Panc1 (cell line): ENCODE measurements around the gene SNRNP25. TPM values are rescaled to one million over a fixed set of nuclear protein-coding genes. Genes with fewer than 3 reads are reported as not detected.

Source experiments
- ATAC-seq: fragments of 200-7000 bp; cut with Tn5 transposase; 2 replicates; pipeline ENCODE4 v1.9.1; 2020; ENCODE audit warnings: mild to moderate bottlenecking, moderate library complexity
- BruUV-seq: library from RNA; stranded (reverse); fragments of 400-500 nt; replicated peaks from 2 replicates; lab custom pipeline; 2021; lab: Mats Ljungman, UMichigan
- CTCF ChIA-PET: fragments of 300-600 bp; sonication (Branson Sonifier 250); formaldehyde crosslinking; loops from one replicate; lab custom pipeline; 2022; ENCODE audit warnings: antibody characterized with exemption; lab: Charles Lee
- POLR2A ChIA-PET: fragments of 300-600 bp; sonication (Branson Sonifier 250); formaldehyde crosslinking; loops from one replicate; lab custom pipeline; 2022; ENCODE audit warnings: antibody characterized with exemption; lab: Charles Lee
- DNase-seq: peaks from one replicate; pipeline ENCODE4 v3.0.0-alpha.2; 2010; ENCODE audit warnings: low read depth, low spot score
- H3K27ac ChIP-seq: 2 replicates; pipeline ENCODE4 v1.5.1; 2011; ENCODE audit warnings: mild to moderate bottlenecking, low read length, inconsistent platforms
- H3K27me3 ChIP-seq: fragments of 200-500 bp; sonication (Bioruptor generic); 2 replicates; pipeline ENCODE4 v1.6.0; 2014; ENCODE audit warnings: low read length, inconsistent platforms; ENCODE audit not compliant: control insufficient read depth, insufficient read depth
- H3K36me3 ChIP-seq: fragments of 200-500 bp; sonication (Bioruptor generic); 2 replicates; pipeline ENCODE4 v1.5.1; 2014; ENCODE audit warnings: inconsistent platforms, mild to moderate bottlenecking, low read length, moderate library complexity; ENCODE audit not compliant: control insufficient read depth, insufficient read depth
- H3K4me1 ChIP-seq: 2 replicates; pipeline ENCODE4 v1.5.1; 2011; ENCODE audit warnings: inconsistent platforms, mild to moderate bottlenecking, low read length, moderate library complexity; ENCODE audit not compliant: control insufficient read depth, insufficient read depth
- H3K4me3 ChIP-seq, 2 experiments: 2 replicates each; pipeline ENCODE4 v1.5.1; 2011 to 2012; ENCODE audit warnings: low read depth in 2 of 2, low read length in 2 of 2, mild to moderate bottlenecking in 2 of 2, inconsistent platforms in 1 of 2, moderate library complexity in 1 of 2
- H3K9me3 ChIP-seq: fragments of 200-500 bp; sonication (Bioruptor generic); 2 replicates; pipeline ENCODE4 v1.5.1; 2014; ENCODE audit warnings: low read depth, mild to moderate bottlenecking, inconsistent platforms, low read length, moderate library complexity; ENCODE audit not compliant: control insufficient read depth, insufficient read depth
- POLR2AphosphoS5 ChIP-seq: IDR thresholded peaks from 2 replicates; pipeline ENCODE4 v1.6.1; 2012; ENCODE audit warnings: mild to moderate bottlenecking, low read depth, low read length, moderate library complexity
- REST ChIP-seq, 2 experiments: IDR thresholded peaks; 2 replicates each; pipeline ENCODE4 v1.6.1; 2011 to 2012; ENCODE audit warnings: low read depth in 2 of 2, control low read depth in 1 of 2, low read length in 1 of 2, mild to moderate bottlenecking in 1 of 2, moderate library complexity in 1 of 2; ENCODE audit not compliant: insufficient read depth in 1 of 2
- SIN3A ChIP-seq: IDR thresholded peaks from 2 replicates; pipeline ENCODE4 v1.6.1; 2012; ENCODE audit warnings: low read depth, mild to moderate bottlenecking, low read length, moderate library complexity, borderline replicate concordance; ENCODE audit not compliant: insufficient read depth
- TCF7L2 ChIP-seq: IDR thresholded peaks from 2 replicates; pipeline ENCODE4 v1.6.1; 2011; ENCODE audit warnings: mild to moderate bottlenecking, low read depth, low read length, inconsistent platforms
- in situ Hi-C: cut with HindIII; loops from 2 replicates; pipeline ENCODE4 v1.10.0; 2016; ENCODE audit warnings: low sequenced_read_pairs, low pct_unique_long_range_greater_than_20kb
- intact Hi-C: fragments of 100-400 bp; cut with micrococcal nuclease; formaldehyde crosslinking; loops from one replicate; pipeline ENCODE4 v1.10.0; 2022; ENCODE audit not compliant: unreplicated experiment
- total RNA-seq: library from RNA; stranded (reverse); gene quantifications from one replicate; pipeline ENCODE4 v1.2.1, GENCODE V29; 2021; ENCODE audit not compliant: unreplicated experiment
- TF ChIP-seq, protein P1 (sequence below): fragments of 450-650 bp; IDR thresholded peaks from 2 replicates; pipeline ENCODE4 v1.5.1; 2017; ENCODE audit warnings: mild to moderate bottlenecking

Gene SNRNP25
- total RNA-seq, 1 experiment from 2014 or later = 83.5 TPM

DNA sequence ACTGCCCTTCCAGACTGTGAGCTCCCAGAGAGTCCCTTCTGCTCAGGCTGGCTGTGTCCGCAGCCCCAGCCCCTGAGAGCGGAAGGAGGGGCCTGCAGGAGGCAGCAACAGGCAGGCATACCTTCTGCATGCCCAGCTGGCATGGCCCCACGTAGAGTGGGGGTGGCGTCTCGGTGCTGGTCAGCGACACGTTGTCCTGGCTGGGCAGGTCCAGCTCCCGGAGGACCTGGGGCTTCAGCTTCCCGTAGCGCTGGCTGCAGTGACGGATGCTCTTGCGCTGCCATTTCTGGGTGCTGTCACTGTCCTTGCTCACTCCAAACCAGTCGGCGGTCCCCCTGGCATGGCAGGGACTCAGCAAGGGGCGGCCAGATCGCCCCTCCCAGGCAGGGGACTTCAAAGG lies 9.8 kb downstream of the SNRNP25 start:
- in situ Hi-C loops = no loop called here
- Histone ChIP-seq H3K9me3 (no peaks in the 10 kb centered on the region), H3K4me3 (no peak overlapping the region), H3K4me1 (peaks cover 16% of the 10 kb centered on the region), H3K36me3 (no peaks in the 10 kb centered on the region), H3K27me3 (no peaks in the 10 kb centered on the region), H3K27ac (no peak overlapping the region)
- ATAC-seq = no peak
- intact Hi-C loops = no loop called here
- TF ChIP-seq, protein P1, sequence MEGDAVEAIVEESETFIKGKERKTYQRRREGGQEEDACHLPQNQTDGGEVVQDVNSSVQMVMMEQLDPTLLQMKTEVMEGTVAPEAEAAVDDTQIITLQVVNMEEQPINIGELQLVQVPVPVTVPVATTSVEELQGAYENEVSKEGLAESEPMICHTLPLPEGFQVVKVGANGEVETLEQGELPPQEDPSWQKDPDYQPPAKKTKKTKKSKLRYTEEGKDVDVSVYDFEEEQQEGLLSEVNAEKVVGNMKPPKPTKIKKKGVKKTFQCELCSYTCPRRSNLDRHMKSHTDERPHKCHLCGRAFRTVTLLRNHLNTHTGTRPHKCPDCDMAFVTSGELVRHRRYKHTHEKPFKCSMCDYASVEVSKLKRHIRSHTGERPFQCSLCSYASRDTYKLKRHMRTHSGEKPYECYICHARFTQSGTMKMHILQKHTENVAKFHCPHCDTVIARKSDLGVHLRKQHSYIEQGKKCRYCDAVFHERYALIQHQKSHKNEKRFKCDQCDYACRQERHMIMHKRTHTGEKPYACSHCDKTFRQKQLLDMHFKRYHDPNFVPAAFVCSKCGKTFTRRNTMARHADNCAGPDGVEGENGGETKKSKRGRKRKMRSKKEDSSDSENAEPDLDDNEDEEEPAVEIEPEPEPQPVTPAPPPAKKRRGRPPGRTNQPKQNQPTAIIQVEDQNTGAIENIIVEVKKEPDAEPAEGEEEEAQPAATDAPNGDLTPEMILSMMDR = no peak
- TF ChIP-seq SIN3A (no peak), REST (IDR thresholded peaks at IDR 0.05; ENCODE audit: insufficient read depth in 1 of 2, low read depth in 2 of 2, low read length in 1 of 2) (no peak), TCF7L2 (no peak), POLR2AphosphoS5 (no peak)
- ChIA-PET POLR2A (no interaction called here), CTCF (interaction anchor here (0.6 kb wide), 1 partner anchor 34 kb away, joined by 5 read pairs; no protein-coding TSS in a partner anchor)
- DNase-seq = no peak
- BruUV-seq = no TSS peak

GRCh38 chr16:63998-64913 lies 10.6 kb downstream of the SNRNP25 start:
- in situ Hi-C loops = no loop called here
- H3K9me3 ChIP-seq = no peaks in the 10 kb centered on the region
- intact Hi-C loops = loop anchor here (2.0 kb wide), 1 partner anchor 33 kb away; no protein-coding TSS in a partner anchor
- H3K4me3 ChIP-seq = no peak overlapping the region
- no peaks in the 10 kb centered on the region for H3K27me3 ChIP-seq
- BruUV-seq = no TSS peak
- POLR2A ChIA-PET = interaction anchor here (0.6 kb wide), 1 partner anchor 80 kb away, joined by 8 read pairs; no protein-coding TSS in a partner anchor
- DNase-seq (no peak), ATAC-seq (no peak)
- no peaks in the 10 kb centered on the region for H3K36me3 ChIP-seq
- TF ChIP-seq POLR2AphosphoS5 (no peak), REST (IDR thresholded peaks at IDR 0.05; ENCODE audit: insufficient read depth in 1 of 2, low read depth in 2 of 2, low read length in 1 of 2) (no peak), SIN3A (no peak), TCF7L2 (no peak)
- TF ChIP-seq, protein P1 = no peak
- peaks cover 16% of the 10 kb centered on the region for H3K4me1 ChIP-seq
- CTCF ChIA-PET = interaction anchor here (1.9 kb wide), 1 partner anchor 298 kb away, joined by 7 read pairs; no protein-coding TSS in a partner anchor
- no peak overlapping the region for H3K27ac ChIP-seq
